HL-60/S4 treated with retinoic acid at 250 ng/mL for 4 days and 3 days (cell line): ENCODE data around the gene CGRRF1.

ENCODE experiments used
- in situ Hi-C: fragments of 300-500 bp; cut with MboI; formaldehyde crosslinking; loops from 2 replicates; pipeline ENCODE4 v1.7.0; 2022; ENCODE audit warnings: low sequenced_read_pairs

The CGRRF1 gene

GRCh38 chr14:54538055-54538454, 28.3 kb downstream of the CGRRF1 start:
- in situ Hi-C loops = no loop called here

GRCh38 chr14:54547583-54547982, 37.9 kb downstream of the CGRRF1 start:
- in situ Hi-C loops = no loop called here

- in situ Hi-C loops = no loop called here
These were observed 38.8 kb downstream of the CGRRF1 start for GRCh38 chr14:54548491-54548890.

- in situ Hi-C loops = loop anchor here (25.0 kb wide), 1 partner anchor 262 kb away; no protein-coding TSS in a partner anchor
These were observed 40.2 kb downstream of the CGRRF1 start for GRCh38 chr14:54549862-54550261.

DNA sequence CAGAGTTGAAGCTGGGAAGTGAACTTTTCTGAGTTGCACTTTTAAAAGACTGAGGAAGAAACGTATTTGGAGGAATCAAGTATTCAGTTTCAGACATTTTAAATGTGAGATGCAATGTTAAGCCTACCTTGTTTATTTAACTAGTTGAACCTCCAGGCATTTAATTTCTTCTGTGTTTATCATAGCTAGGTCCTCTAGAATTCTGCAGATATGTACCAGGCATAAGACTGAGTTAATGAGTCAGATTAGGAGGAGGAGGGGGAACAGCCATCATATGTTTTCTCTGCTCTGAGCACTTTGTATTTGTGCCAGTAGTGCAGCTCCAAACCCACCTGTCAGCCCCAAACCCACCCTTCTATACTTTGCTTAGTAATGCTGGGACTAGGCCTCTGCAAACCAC, 40.8 kb downstream of the CGRRF1 start:
- in situ Hi-C loops = loop anchor here (25.0 kb wide), 1 partner anchor 262 kb away; no protein-coding TSS in a partner anchor

DNA sequence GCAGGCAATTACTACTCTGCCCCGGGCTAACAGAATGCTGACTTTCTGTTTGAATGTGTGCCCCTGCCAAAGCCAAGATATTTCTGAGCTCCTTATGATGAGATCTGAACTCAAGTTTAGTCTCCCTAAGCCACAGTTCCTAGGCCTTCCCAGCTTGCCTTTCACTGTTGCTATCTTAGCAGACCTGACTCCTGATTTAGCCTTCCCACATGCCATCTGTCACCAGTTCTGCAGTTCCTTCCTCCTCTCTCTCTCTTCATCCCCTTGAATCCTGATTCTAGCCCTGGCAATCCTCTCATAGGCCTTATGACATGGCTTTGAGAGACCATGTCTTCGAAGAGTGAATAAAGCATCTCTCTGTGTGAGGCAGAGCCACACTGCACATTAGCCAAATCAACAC, 44.7 kb downstream of the CGRRF1 start:
- in situ Hi-C loops = loop anchor here (25.0 kb wide), 1 partner anchor 258 kb away; no protein-coding TSS in a partner anchor

- in situ Hi-C loops = loop anchor here (25.0 kb wide), 1 partner anchor 257 kb away; no protein-coding TSS in a partner anchor
These were observed 45.9 kb downstream of the CGRRF1 start for GRCh38 chr14:54555651-54556050.

GRCh38 chr14:54556535-54556934, 46.8 kb downstream of the CGRRF1 start:
- in situ Hi-C loops = loop anchor here (25.0 kb wide), 1 partner anchor 256 kb away; no protein-coding TSS in a partner anchor

DNA sequence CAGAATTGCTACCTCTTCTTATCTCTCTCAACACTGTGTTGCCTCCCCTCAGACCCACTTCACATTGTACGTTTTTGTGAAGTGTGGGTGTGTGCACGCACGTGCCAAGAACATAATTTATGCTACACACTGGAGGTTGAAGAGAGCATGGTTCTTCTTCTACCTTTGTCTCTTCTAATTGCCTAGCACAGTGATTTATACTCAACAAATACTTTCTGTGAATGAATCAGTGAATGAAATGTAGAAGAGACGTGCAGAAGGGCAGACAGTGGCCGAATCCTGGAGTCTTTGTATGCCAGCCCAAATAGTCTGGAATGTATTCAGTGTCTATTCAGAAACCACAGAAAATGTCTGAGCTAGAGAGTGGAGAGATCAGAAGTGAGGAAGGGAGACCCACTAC, 52.6 kb downstream of the CGRRF1 start:
- in situ Hi-C loops = loop anchor here (25.0 kb wide), 1 partner anchor 250 kb away; no protein-coding TSS in a partner anchor

DNA sequence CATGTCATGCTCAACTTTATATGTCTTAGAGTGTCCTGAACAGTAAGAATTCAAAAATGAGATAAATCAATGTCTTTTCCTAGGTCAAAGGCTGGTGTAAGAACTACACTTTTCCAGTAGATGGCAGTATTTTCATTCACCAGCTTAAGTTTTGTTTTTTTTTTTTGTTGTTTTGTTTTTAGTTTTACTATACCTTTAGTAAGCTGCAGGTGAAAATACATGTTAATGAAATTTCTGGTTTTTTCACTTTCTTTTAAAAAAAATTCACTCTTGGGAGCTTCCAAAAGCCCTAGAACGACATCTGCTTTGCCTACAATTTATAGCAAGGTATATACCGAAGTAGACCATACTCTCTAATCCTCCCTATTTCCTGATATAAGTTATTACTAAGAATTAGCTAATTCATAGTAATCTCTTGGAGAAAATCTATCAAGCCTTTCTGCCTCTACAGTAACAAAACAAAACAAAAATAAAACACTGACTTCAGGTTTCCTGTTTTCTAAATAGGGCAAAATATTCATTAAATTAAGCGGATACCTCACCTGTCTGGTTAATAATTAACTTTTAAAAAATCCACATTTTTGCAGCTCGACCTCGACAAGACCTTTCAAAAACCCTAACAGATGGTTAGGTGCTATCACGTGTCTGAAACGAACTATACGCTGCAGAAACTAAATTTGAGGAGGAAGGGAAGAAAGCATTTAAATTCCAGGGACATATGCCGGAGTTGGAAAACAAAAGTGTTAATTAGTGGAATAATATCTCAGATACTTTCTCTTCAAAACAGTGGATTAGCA, 54.6 kb downstream of the CGRRF1 start:
- in situ Hi-C loops = loop anchor here (25.0 kb wide), 1 partner anchor 248 kb away; no protein-coding TSS in a partner anchor

DNA sequence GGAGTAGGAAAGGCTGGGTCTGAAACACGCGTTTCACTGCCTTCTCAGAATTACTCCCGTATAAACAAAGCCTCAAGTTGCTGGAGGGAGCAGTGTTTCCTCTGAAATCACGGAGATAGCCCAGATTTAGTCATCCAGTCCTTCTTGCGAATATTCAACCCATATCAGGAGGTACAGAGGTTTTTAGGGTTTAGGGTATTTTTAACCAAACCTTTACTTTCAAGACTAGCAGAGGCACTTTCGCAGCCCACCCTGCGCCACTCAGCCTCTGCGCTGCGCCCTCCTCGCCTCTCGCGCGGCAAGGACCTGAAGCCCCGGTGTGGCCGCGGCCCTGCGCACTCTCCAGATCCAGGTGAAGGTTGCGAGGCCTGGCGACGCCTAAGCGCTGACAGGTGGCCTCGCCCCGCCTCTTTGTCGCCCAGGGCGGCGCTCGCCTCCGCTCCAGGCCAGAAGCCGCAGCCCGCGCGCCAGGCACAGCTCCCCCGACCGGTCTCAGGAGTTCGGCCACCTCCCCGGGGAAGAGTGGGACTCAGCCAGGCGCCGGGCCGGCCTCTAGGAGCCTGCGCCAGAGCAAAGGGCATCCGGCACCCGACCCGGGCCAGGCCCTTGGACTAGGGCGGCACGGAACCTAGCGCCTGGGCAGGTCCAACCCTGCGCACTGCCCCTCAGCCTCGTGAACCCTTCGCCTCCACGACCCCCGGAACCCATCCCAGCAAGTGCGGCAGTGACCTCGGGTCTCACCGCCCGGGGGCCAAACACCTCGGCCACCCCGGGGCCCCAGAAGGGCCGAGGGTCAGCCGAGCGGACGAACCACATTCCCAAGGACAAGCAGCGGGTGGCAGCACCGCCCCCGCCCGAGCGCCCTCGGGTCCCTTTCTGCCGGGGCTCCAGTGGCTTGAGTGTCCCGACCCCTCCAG, 55.4 kb downstream of the CGRRF1 start:
- in situ Hi-C loops = loop anchor here (25.0 kb wide), 1 partner anchor 247 kb away; no protein-coding TSS in a partner anchor

DNA sequence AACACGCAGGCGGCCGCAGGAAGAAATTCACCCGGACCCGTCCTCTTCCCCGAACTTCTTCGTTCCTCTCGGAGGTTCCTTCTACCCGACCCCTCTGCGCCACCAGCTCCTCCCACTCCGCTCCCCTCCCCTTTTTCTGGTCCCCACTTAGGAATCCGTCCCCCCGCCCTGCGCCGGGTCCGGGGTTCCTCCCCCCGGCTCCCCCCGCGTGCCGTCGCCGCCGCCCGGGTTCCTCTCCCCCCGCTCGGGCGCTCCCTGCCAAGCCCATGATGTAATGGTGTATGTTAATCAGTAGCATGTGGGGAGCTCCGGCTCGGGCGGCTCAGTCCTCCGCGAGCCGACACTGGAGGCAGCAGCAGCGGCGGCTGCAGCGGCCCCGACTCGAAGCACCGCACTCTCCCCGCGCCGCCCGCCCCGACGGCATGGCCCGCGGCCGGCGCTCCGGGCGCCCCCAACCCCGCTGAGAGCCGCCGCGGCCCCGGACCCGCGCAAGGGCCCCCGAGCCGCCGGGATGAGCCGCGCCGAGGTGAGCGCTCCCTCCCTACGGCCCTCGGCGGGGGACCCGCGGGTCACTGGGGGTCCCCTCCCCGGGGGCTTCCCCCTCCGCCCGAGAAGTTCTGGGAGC, 56.2 kb downstream of the CGRRF1 start:
- in situ Hi-C loops = loop anchor here (25.0 kb wide), 1 partner anchor 246 kb away; no protein-coding TSS in a partner anchor

- in situ Hi-C loops = loop anchor here (25.0 kb wide), 1 partner anchor 246 kb away; no protein-coding TSS in a partner anchor
These were observed 56.9 kb downstream of the CGRRF1 start, which contains the start of gene SAMD4A for GRCh38 chr14:54566410-54567223. Gene SAMD4A (plus strand): TSS chr14:54567128. CDS start chr14:54567917, 789 bp downstream.

DNA sequence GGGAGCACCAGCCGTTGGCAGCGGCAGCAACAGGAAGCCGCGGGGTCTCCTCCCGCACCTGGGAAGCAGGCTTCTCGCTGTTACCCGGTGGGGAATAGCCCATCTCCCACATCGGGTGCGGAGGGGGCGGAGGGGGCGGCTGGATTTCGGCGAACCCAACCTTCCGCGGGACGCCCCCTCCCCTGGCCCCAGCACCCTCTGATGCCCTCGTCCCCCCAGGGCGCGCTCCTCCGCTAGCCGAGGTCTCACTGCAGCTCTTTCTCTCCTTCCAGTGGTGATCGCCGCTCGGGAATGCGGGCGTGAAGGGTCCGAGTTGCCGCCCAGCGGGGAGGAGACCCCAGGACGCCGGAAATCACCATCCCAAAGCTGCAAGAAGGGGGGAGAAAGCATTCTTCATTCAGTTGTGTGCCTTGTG, 57.5 kb downstream of the CGRRF1 start:
- in situ Hi-C loops = loop anchor here (25.0 kb wide), 1 partner anchor 245 kb away; no protein-coding TSS in a partner anchor

- in situ Hi-C loops = loop anchor here (25.0 kb wide), 1 partner anchor 244 kb away; no protein-coding TSS in a partner anchor
These were observed 58.2 kb downstream of the CGRRF1 start for GRCh38 chr14:54567639-54568561.

DNA sequence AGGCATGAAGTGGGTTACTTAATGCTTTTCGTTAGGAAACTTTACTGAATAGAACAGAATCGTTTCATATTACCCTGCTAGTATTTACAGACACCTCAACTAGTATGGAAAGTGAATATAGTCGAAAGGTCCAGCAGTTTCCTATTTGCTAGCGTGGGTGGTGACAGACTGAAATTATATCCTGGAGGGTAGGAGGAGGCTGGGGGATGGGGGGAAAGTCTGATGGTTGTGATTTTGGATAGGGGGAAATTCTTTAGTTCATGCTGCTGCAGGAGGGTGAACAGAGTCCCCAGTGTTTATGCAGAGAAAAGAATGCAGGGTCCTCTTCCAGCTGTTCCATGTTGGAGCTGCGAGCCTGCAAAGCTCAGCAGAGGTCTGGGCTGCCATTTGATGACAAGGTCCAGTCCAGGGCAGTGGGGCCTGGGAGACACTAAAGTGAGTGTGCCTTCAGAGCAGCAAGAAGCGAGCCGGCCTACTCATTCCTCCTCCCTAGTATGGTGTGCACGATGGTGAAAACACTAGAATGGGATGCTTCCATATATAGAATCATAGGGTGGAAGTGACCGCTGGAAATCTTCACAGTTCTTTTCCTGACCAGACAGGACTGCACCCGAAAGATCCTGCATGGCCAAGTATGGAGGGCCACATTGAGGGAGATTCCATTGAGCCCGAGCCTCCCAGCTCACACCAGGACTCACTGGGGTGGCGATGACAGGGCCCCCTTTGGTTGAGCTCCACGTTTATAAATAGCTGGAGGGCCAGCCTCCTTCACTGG, 59.3 kb downstream of the CGRRF1 start:
- in situ Hi-C loops = loop anchor here (25.0 kb wide), 1 partner anchor 243 kb away; no protein-coding TSS in a partner anchor

- in situ Hi-C loops = loop anchor here (25.0 kb wide), 1 partner anchor 242 kb away; no protein-coding TSS in a partner anchor
These were observed 60.3 kb downstream of the CGRRF1 start for GRCh38 chr14:54570047-54570446.
